Measurements from ENCODE around the gene PRADC1.
"Not testable (repeated sequence)": the region's sequence is repeated elsewhere in the genome, so short reads cannot be mapped to it uniquely, and the experiment has no call there.

The PRADC1 gene

GRCh38 chr2:73200281-73200680 lies 32.8 kb downstream of the PRADC1 start:
- DNase-seq = not testable (repeated sequence)

GRCh38 chr2:73197579-73197978 lies 35.5 kb downstream of the PRADC1 start:
- no peak for DNase-seq

- no peak for DNase-seq
Measured at GRCh38 chr2:73187549-73187948, 45.5 kb downstream of the PRADC1 start.

GRCh38 chr2:73185965-73186364 lies 47.1 kb downstream of the PRADC1 start:
- no peak for DNase-seq
